Embryonic facial prominence (tissue), 1 donor: Measurements from ENCODE around the gene TOMM20L.

Experiments
- DNase-seq: peaks from one replicate; pipeline ENCODE4 v3.0.0-alpha.2; 2016; ENCODE audit errors: extremely low spot score

Gene TOMM20L

DNA sequence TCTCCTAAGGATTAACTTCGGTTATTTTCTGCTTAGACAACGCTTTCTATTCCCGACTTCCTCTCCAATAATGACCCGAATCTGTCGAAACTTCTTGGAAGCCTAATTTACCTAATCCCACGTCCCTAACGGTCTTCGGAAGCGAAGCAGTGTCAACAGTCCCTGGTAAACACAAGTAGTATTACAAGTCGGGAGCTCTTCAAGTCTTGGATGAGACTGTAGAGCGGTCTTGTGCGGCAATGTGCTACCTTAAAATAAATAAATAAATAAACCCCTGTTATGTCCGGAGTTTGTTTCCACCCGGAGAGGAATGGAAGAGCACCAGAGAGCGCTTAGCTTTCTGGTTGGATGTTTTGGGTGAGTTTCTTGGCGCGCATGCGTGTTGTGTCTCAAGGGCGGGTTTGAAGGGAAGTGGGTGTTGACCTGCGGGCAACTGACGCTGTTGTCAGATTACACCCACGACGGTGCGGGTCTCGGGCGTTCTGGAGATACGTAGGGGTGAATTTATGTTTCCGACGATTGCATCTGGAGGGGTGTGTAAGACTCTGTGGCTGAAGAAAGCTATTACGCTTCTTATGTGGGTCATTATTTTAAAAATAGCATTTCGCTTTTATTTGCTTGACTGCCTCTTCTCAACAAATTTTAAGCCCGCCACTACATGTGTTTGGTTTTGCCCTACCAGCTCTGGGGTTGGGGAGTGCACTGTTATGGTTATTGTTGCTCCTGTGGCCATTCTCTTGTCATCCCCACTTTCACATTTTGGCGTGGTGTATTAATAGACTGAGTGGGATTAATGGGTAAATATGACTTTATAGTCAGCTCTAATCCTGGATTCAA is 31.8 kb downstream of the TOMM20L start, which contains the start of the genes KIAA0586 and TIMM9:
Gene KIAA0586, plus strand, starts transcription at position 439 of the 837 bp plus-strand sequence. CDS start 546 bp downstream, outside the sequence.
Gene TIMM9, minus strand, starts transcription at position 251 of the 837 bp plus-strand sequence. CDS start 15,586 bp downstream, outside the sequence.
- DNase-seq, result peak; percentile 98

DNA sequence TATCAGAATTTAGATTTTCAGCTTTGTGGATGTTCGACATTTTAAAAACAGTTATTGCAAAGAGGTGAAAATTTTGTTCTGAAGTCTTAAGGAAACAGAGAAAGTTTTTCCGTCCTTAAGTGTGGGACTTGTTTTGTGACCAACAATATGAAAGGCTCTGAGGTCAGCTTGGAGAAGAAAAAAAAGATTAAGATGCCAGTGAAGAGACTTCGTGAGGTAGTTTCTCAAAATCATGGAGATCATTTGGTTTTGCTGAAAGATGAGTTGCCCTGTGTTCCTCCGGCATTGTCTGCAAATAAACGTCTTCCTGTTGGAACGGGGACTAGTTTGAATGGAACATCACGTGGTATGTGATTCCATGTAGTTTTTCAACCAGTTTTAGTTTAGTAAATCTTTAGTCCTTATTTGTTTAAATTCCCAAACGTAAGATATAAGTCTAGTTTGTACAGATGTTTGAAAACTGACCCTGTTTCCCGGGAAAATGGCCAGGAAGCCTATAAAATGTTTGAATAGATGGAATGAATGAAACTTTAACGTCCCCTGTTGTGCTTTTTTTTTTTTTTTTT is 32.5 kb downstream of the TOMM20L start:
- DNase-seq, result peak; percentile 45

DNA sequence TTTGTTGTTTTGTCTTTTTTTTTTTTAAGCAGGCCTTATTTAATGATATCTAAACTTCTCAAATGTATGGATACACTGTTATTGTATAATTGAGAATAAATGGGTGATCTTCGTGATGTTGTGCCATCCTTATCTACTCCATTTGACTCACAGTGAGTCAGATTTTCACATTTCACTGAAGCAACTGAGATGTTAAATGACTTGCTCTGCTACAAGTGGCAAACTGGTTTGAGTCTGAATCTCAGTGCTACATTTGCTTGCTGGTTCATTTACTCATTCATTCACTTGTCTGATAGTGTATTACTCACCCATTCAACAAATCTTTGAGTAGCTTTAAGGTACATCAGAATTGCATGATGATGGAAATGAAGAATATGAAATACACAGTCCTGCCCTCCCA is 34.4 kb downstream of the TOMM20L start:
- no peak for DNase-seq

DNA sequence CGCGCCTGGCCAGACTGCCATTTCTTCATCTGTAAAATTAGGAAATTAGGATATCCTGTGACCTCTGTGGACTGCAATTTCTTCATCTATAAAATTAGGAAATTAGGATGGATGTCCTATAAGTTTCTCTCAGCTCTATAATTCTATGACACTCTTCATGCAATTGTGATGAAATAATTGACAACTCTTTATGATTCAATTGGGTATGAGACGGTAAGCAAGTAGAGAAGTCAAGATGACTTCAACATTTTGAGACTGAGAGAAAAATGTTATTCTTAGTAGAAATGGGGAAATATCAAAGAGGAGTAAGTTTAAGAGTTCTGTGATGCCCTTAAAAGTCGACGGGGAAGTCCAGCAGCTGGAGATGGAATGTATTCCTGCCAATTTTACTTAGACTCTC is 43.7 kb downstream of the TOMM20L start:
- DNase-seq, result no peak

DNA sequence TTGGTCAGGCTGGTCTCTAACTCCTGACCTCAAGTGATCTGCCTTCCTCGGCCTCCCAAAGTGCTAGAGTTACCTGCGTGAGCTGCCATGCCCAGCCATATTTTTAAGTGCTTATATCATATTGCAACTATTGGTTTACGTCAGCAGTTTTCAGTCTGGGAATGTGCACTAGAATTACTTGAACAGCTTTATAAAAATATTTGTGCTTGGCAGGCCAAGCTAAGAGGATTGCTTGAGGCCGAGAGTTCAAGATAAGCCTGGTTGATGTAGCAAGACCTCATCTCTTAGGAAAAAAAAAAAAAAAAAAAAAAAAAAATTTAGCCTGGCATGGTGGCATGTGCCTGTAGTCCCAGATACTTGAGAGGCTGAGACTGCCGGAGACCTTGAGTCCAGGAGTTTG is 48.9 kb downstream of the TOMM20L start:
- no peak for DNase-seq

DNA sequence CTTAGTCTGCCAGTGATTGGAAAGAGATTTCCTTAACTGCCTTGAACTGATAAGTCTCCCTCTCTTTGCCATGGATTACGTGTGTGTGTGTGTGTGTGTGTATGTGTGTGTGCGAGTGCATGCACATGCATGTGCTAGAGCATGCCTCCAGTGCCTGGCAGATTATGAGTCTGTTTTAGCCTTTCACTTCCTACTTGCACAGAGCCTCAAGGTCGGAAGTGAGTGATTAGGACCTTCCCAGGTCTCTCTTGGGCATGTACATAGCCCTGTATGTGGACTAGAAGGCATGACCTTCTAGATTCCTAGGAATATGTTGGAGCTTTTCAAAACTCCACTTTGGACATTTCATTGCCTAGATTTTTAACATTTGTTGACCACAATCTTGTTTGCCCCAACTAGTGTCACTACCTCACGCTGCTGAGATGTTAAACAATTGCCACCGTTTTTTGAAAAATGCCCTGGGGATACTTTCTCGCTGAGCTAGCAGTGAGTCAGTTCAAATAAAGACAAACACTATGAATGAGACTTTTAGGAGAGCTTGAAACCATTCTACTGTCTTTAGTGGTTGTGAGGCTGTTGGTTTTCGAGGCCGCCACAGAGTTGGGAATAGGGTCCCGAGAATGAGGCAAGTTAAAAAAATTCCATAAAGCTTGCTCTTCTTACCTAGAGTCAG is 60.0 kb downstream of the TOMM20L start:
- no peak for DNase-seq
